Stomach (tissue), 9 donors: ENCODE data around the gene RNF112. TPM values are rescaled to one million over a fixed set of nuclear protein-coding genes. Genes with fewer than 3 reads are reported as not detected.

ENCODE experiments used
- DNase-seq, 2 donors: peaks; one replicate each; pipeline versions ENCODE4 v3.0.0 to v3.0.0-alpha.2; 2013 to 2019
- H3K27ac ChIP-seq, 5 donors: fragments of 200-600 bp in 4 of 5; sonication (generic) in 4 of 5; one replicate each; pipeline ENCODE4 v1.5.1; 2013 to 2019; ENCODE audit warnings: mild to moderate bottlenecking in 1 of 5, moderate library complexity in 1 of 5
- H3K27me3 ChIP-seq, 3 donors: fragments of 200-600 bp; sonication (generic); one replicate each; pipeline ENCODE4 v1.5.1; 2017 to 2019; ENCODE audit warnings: mixed run types in 1 of 3
- H3K36me3 ChIP-seq, 4 donors: fragments of 200-600 bp; sonication (generic); 1 replicate in 3 of 4; 2 replicates in 1 of 4; pipeline ENCODE4 v1.5.1; 2016 to 2019
- H3K4me1 ChIP-seq, 4 donors: fragments of 200-600 bp; sonication (generic); one replicate each; pipeline ENCODE4 v1.5.1; 2016 to 2019
- H3K4me3 ChIP-seq, 4 donors: fragments of 200-600 bp; sonication (generic) in 3 of 4; one replicate each; pipeline ENCODE4 v1.5.1; 2016 to 2019; ENCODE audit warnings: mild to moderate bottlenecking in 1 of 4
- H3K9me3 ChIP-seq, 4 donors: fragments of 200-600 bp; sonication (generic); one replicate each; pipeline ENCODE4 v1.5.1; 2016 to 2019
- CTCF ChIP-seq, 7 experiments: fragments of 450-650 bp in 4 of 7; fragments of 200-600 bp in 3 of 7; sonication (generic) in 3 of 7; IDR thresholded peaks; one replicate each; pipeline ENCODE4 v1.5.1; 2016 to 2019; ENCODE audit warnings: antibody characterized with exemption in 7 of 7, control low read depth in 2 of 7, mild to moderate bottlenecking in 1 of 7
- EP300 ChIP-seq: sonication (generic); formaldehyde crosslinking; IDR thresholded peaks from one replicate; pipeline ENCODE4 v1.6.1; 2017; ENCODE audit warnings: antibody characterized with exemption
- POLR2A ChIP-seq, 4 donors: fragments of 450-650 bp; IDR thresholded peaks; one replicate each; pipeline ENCODE4 v1.6.1; 2016; ENCODE audit warnings: antibody characterized with exemption in 4 of 4, control low read depth in 2 of 4, mild to moderate bottlenecking in 1 of 4, moderate library complexity in 1 of 4
- POLR2AphosphoS5 ChIP-seq, 3 donors: sonication (generic); formaldehyde crosslinking; IDR thresholded peaks; one replicate each; pipeline ENCODE4 v1.6.1; 2016; ENCODE audit warnings: antibody characterized with exemption in 3 of 3
- WGBS, 5 donors: extraction: QIAGEN DNeasy Blood & Tissue Kit in 3 of 5; methylation state at CpG; one replicate each; pipeline versions ENCODE4 v1.1.5 to v1.1.7; 2013 to 2018; 5-methylcytosine and 5-hydroxymethylcytosine counted together
- intact Hi-C: fragments of 100-400 bp; cut with DNase I; formaldehyde crosslinking; loops from one replicate; pipeline ENCODE4 v1.15.1; 2023; ENCODE audit warnings: low total_unique reads
- polyA plus RNA-seq, 3 donors: library from polyadenylated mRNA; stranded (reverse); fragments of 200-250 nt; gene quantifications; one replicate each; pipeline ENCODE4 v1.2.3, GENCODE V29; 2013
- total RNA-seq, 5 donors: library from RNA; depleted of rRNA; stranded (reverse); fragments of >200 nt; gene quantifications; one replicate each; pipeline versions ENCODE4 v1.1.0 to v1.2.3, GENCODE V29; 2014 to 2016
- donor health status: healthy with polysubstance abuse.
- donor health status: Bipolar disorder and iron deficiency.
- donor health status: healthy.

The RNF112 gene
- total and polyA plus RNA-seq, 8 donors = 0.45 to 5.0 (median 2.1) TPM; not detected in 2

- DNase-seq = no peak
- Histone ChIP-seq H3K27me3 (peaks cover 0 to 24% (median 9%) of the 10 kb centered on the region in 3 donors), H3K9me3 (no peaks in the 10 kb centered on the region), H3K4me1 (peaks cover 0 to 13% (median 8%) of the 10 kb centered on the region in 4 donors), H3K36me3 (no peaks in the 10 kb centered on the region), H3K4me3 (no peak overlapping the region), H3K27ac (no peak overlapping the region)
- WGBS, 5 donors = 86 to 98% (median 95%) methylated on average over 2 of the region's 2 CpGs
- intact Hi-C loops = no loop called here
- TF ChIP-seq EP300 = no peak
Measured at GRCh38 chr17:19408346-19408710, 2.7 kb upstream of the RNF112 start.

- Histone ChIP-seq H3K27me3 (peaks cover 0 to 24% (median 9%) of the 10 kb centered on the region in 3 donors), H3K27ac (no peak overlapping the region), H3K36me3 (no peaks in the 10 kb centered on the region), H3K9me3 (no peaks in the 10 kb centered on the region), H3K4me1 (peaks cover 0 to 13% (median 8%) of the 10 kb centered on the region in 4 donors), H3K4me3 (no peak overlapping the region)
- TF ChIP-seq CTCF (IDR thresholded peaks at IDR 0.05) (no peak), POLR2A (IDR thresholded peaks at IDR 0.05) (no peak), POLR2AphosphoS5 (IDR thresholded peaks at IDR 0.05) (no peak), EP300 (no peak)
- intact Hi-C loops = no loop called here
- no peak for DNase-seq
- WGBS, 5 donors = 88 to 93% (median 92%) methylated on average over 3 of the region's 3 CpGs
Measured at GRCh38 chr17:19409066-19409465, 2.0 kb upstream of the RNF112 start.

- WGBS, 5 donors = 73 to 82% (median 80%) methylated on average over 3 of the region's 3 CpGs
- intact Hi-C loops = no loop called here
- TF ChIP-seq POLR2A (IDR thresholded peaks at IDR 0.05) (no peak), EP300 (no peak), POLR2AphosphoS5 (IDR thresholded peaks at IDR 0.05) (no peak), CTCF (IDR thresholded peaks at IDR 0.05) (no peak)
Measured at GRCh38 chr17:19409509-19409908, 1.5 kb upstream of the RNF112 start.

GRCh38 chr17:19410091-19410490 is 941 bp upstream of the RNF112 start:
- 71 to 83% (median 75%) methylated on average over 6 of the region's 6 CpGs for WGBS, 5 donors
- Histone ChIP-seq H3K9me3 (no peaks in the 10 kb centered on the region), H3K4me1 (peaks cover 0 to 13% (median 8%) of the 10 kb centered on the region in 4 donors), H3K36me3 (no peaks in the 10 kb centered on the region), H3K27ac (no peak overlapping the region), H3K4me3 (no peak overlapping the region), H3K27me3 (peaks cover 0 to 31% (median 9%) of the 10 kb centered on the region in 3 donors)
- DNase-seq = no peak
- intact Hi-C loops = no loop called here
- TF ChIP-seq CTCF (IDR thresholded peaks at IDR 0.05) (no peak), POLR2A (IDR thresholded peaks at IDR 0.05) (no peak), POLR2AphosphoS5 (IDR thresholded peaks at IDR 0.05) (no peak), EP300 (no peak)

More at GRCh38 chr17:19409509-19409908, 1.5 kb upstream of the RNF112 start:
- no peak for DNase-seq
- Histone ChIP-seq H3K9me3 (no peaks in the 10 kb centered on the region), H3K4me1 (peaks cover 0 to 13% (median 8%) of the 10 kb centered on the region in 4 donors), H3K36me3 (no peaks in the 10 kb centered on the region), H3K4me3 (no peak overlapping the region), H3K27me3 (peaks cover 0 to 25% (median 9%) of the 10 kb centered on the region in 3 donors), H3K27ac (no peak overlapping the region)

- Histone ChIP-seq H3K27ac (no peak overlapping the region), H3K4me3 (peak overlapping the region in 2 of 4 donors; percentile 19 to 21)
- 53 to 70% (median 66%) methylated on average over 8 to 9 of the region's 9 CpGs for WGBS, 5 donors
Measured at GRCh38 chr17:19411631-19412030, 599 bp downstream of the RNF112 start.

More at GRCh38 chr17:19411631-19412030, 599 bp downstream of the RNF112 start:
- H3K36me3 ChIP-seq = no peaks in the 10 kb centered on the region
- peak in 1 of 2 donors; percentile 41 for DNase-seq
- TF ChIP-seq POLR2AphosphoS5 (IDR thresholded peaks at IDR 0.05) = no peak
- peaks cover 0 to 13% (median 8%) of the 10 kb centered on the region in 4 donors for H3K4me1 ChIP-seq
- intact Hi-C loops = no loop called here
- H3K27me3 ChIP-seq = peaks cover 0 to 32% (median 9%) of the 10 kb centered on the region in 3 donors
- H3K9me3 ChIP-seq = no peaks in the 10 kb centered on the region
